Keratinocyte (primary cell): Measurements from ENCODE around the gene SMTNL2. TPM values are rescaled to one million over a fixed set of nuclear protein-coding genes. Genes with fewer than 3 reads are reported as not detected.
"Not testable (repeated sequence)": the region's sequence is repeated elsewhere in the genome, so short reads cannot be mapped to it uniquely, and the experiment has no call there.

ENCODE experiments used
- DNase-seq: peaks from one replicate; pipeline ENCODE4 v3.0.0-alpha.2; 2011; ENCODE audit warnings: low read depth, missing footprints, low spot score
- FAIRE-seq: peaks from 2 replicates; lab custom pipeline; 2011; peaks lifted over from hg19 to GRCh38; lab: Jason Lieb, UNC
- H2AFZ ChIP-seq: 2 replicates; pipeline ENCODE4 v1.6.0; 2012; ENCODE audit warnings: low read length, control low read depth, inconsistent platforms; ENCODE audit not compliant: control insufficient read depth
- H3K27ac ChIP-seq: 2 replicates; pipeline ENCODE4 v1.5.1; 2011; ENCODE audit warnings: low read length; ENCODE audit not compliant: control insufficient read depth, insufficient read depth
- H3K27me3 ChIP-seq: 3 replicates; pipeline ENCODE4 v1.6.0; 2011; ENCODE audit warnings: low read length; ENCODE audit not compliant: control insufficient read depth, insufficient read depth; ENCODE audit errors: extremely low read depth
- H3K36me3 ChIP-seq, 2 experiments: 2 replicates in 1 of 2; 3 replicates in 1 of 2; pipeline ENCODE4 v1.5.1; 2011; ENCODE audit warnings: low read length in 2 of 2, mild to moderate bottlenecking in 1 of 2; ENCODE audit not compliant: control insufficient read depth in 2 of 2, insufficient read depth in 2 of 2; ENCODE audit errors: extremely low read depth in 1 of 2
- H3K4me1 ChIP-seq: 3 replicates; pipeline ENCODE4 v1.5.1; 2011; ENCODE audit warnings: low read length; ENCODE audit not compliant: control insufficient read depth, insufficient read depth; ENCODE audit errors: extremely low read depth
- H3K4me2 ChIP-seq: 3 replicates; pipeline ENCODE4 v1.6.0; 2011; ENCODE audit warnings: low read depth, low read length; ENCODE audit not compliant: control insufficient read depth, insufficient read depth; ENCODE audit errors: extremely low read depth
- H3K4me3 ChIP-seq, 3 experiments: fragments of 200-600 bp in 1 of 3; sonication (generic) in 1 of 3; 2 replicates in 2 of 3; 3 replicates in 1 of 3; pipeline ENCODE4 v1.5.1; 2011 to 2016; ENCODE audit warnings: low read length in 3 of 3, mild to moderate bottlenecking in 3 of 3, control low read depth in 2 of 3, inconsistent platforms in 1 of 3, low read depth in 1 of 3, mixed read lengths in 1 of 3, mixed run types in 1 of 3, moderate library complexity in 1 of 3; ENCODE audit not compliant: control insufficient read depth in 2 of 3, insufficient read depth in 2 of 3; ENCODE audit errors: extremely low read depth in 1 of 3
- H3K79me2 ChIP-seq: 2 replicates; pipeline ENCODE4 v1.6.0; 2012; ENCODE audit warnings: low read length; ENCODE audit not compliant: control insufficient read depth, insufficient read depth
- H3K9ac ChIP-seq: 3 replicates; pipeline ENCODE4 v1.6.0; 2011; ENCODE audit warnings: low read length; ENCODE audit not compliant: control insufficient read depth, insufficient read depth; ENCODE audit errors: extremely low read depth
- H3K9me1 ChIP-seq: 3 replicates; pipeline ENCODE4 v1.6.0; 2011; ENCODE audit warnings: low read length; ENCODE audit not compliant: control insufficient read depth, insufficient read depth; ENCODE audit errors: extremely low read depth
- H3K9me3 ChIP-seq: 2 replicates; pipeline ENCODE4 v1.5.1; 2012; ENCODE audit warnings: low read depth, low read length; ENCODE audit not compliant: control insufficient read depth
- H4K20me1 ChIP-seq: 3 replicates; pipeline ENCODE4 v1.6.0; 2011; ENCODE audit warnings: low read length; ENCODE audit not compliant: control insufficient read depth, insufficient read depth; ENCODE audit errors: extremely low read depth
- CTCF ChIP-seq, 3 experiments: IDR thresholded peaks in 1 of 3; conservative IDR thresholded peaks in 1 of 3; optimal IDR thresholded peaks in 1 of 3; 2 replicates in 2 of 3; 3 replicates in 1 of 3; pipeline versions ENCODE3 to v1.5.1; 2011; ENCODE audit warnings: low read length in 3 of 3, mild to moderate bottlenecking in 3 of 3, moderate library complexity in 2 of 3, control low read depth in 1 of 3, inconsistent platforms in 1 of 3; ENCODE audit not compliant: insufficient read depth in 2 of 3; ENCODE audit errors: extremely low read depth in 1 of 3
- dilution Hi-C: fragments of 300-500 bp; cut with MboI; formaldehyde crosslinking; loops from one replicate; pipeline ENCODE4 v1.7.0; 2020; ENCODE audit warnings: low sequenced_read_pairs; ENCODE audit not compliant: extremely low pct_ligation_motif_present
- polyA plus RNA-seq, 5 experiments: library from polyadenylated mRNA; depleted of rRNA in 3 of 5; stranded (reverse) in 3 of 5; stranded (forward) in 1 of 5; unstranded in 1 of 5; fragments of >200 nt; gene quantifications; 1 replicate in 1 of 5; 2 replicates in 3 of 5; 3 replicates in 1 of 5; pipeline versions ENCODE4 v1.2.1 to v1.2.3, GENCODE V29; 2011 to 2012; ENCODE audit warnings: missing spikeins in 2 of 5, low read depth in 1 of 5, low replicate concordance in 1 of 5

Gene SMTNL2
- polyA plus RNA-seq, 1 donor (not counting 4 experiments of a cell fraction or from before 2014, with no cell fraction given): not detected

GRCh38 chr17:4639301-4640059 is 55.2 kb downstream of the SMTNL2 start:
- H3K4me1 ChIP-seq, H2AFZ ChIP-seq, H3K79me2 ChIP-seq, H3K9ac ChIP-seq, H3K9me1 ChIP-seq, H3K9me3 ChIP-seq, DNase-seq, H3K4me3 ChIP-seq, dilution Hi-C loops, H3K36me3 ChIP-seq, FAIRE-seq, H4K20me1 ChIP-seq, H3K27ac ChIP-seq: not testable (repeated sequence)
- peak in 1 of 3 experiments; percentile 42 for TF ChIP-seq CTCF (optimal IDR thresholded peaks at IDR 0.05 in 1 of 3, IDR thresholded peaks at IDR 0.05 in 1 of 3, conservative IDR thresholded peaks at IDR 0.05 in 1 of 3; ENCODE audit: extremely low read depth in 1 of 3, insufficient read depth in 2 of 3, low read length in 3 of 3)
- Histone ChIP-seq H3K4me2 (peak overlapping the region; percentile 16), H3K27me3 (peaks cover 63% of the 10 kb centered on the region)

GRCh38 chr17:4640569-4641188 is 56.4 kb downstream of the SMTNL2 start:
- H3K27ac ChIP-seq, DNase-seq, H3K9me3 ChIP-seq, H3K4me3 ChIP-seq, H2AFZ ChIP-seq, H4K20me1 ChIP-seq, H3K9me1 ChIP-seq, H3K9ac ChIP-seq, dilution Hi-C loops, H3K79me2 ChIP-seq, FAIRE-seq, H3K4me1 ChIP-seq, H3K36me3 ChIP-seq: not testable (repeated sequence)
- peak overlapping the region; percentile 27 for H3K4me2 ChIP-seq
- H3K27me3 ChIP-seq: peaks cover 60% of the 10 kb centered on the region
